Calu3 (cell line): ENCODE measurements around the gene TBCA. TPM values are rescaled to one million over a fixed set of nuclear protein-coding genes. Genes with fewer than 3 reads are reported as not detected.

ENCODE experiments used
- BruUV-seq: library from RNA; stranded (reverse); fragments of 400-500 nt; replicated peaks from 2 replicates; lab custom pipeline; 2021; lab: Mats Ljungman, UMichigan
- CTCF ChIA-PET: fragments of 300-600 bp; sonication (Branson Sonifier 250); formaldehyde crosslinking; loops from one replicate; lab custom pipeline; 2022; ENCODE audit warnings: antibody characterized with exemption; lab: Charles Lee
- DNase-seq: peaks from one replicate; pipeline ENCODE4 v3.0.0; 2022
- H3K27ac Mint-ChIP-seq: one replicate; pipeline ENCODE4 v1.8.0; 2022; ENCODE audit warnings: mixed read lengths; ENCODE audit not compliant: unreplicated experiment
- H3K27me3 Mint-ChIP-seq: one replicate; pipeline ENCODE4 v1.8.0; 2022; ENCODE audit warnings: mixed read lengths; ENCODE audit not compliant: unreplicated experiment
- H3K36me3 Mint-ChIP-seq: one replicate; pipeline ENCODE4 v1.8.0; 2022; ENCODE audit warnings: mild to moderate bottlenecking, moderate library complexity, mixed read lengths; ENCODE audit not compliant: insufficient read depth, unreplicated experiment
- H3K4me1 Mint-ChIP-seq: one replicate; pipeline ENCODE4 v1.8.0; 2022; ENCODE audit warnings: mild to moderate bottlenecking, low read depth, mixed read lengths; ENCODE audit not compliant: unreplicated experiment
- H3K4me3 Mint-ChIP-seq: one replicate; pipeline ENCODE4 v1.8.0; 2022; ENCODE audit warnings: mild to moderate bottlenecking, low read depth, moderate library complexity, mixed read lengths; ENCODE audit not compliant: unreplicated experiment
- H3K9me3 Mint-ChIP-seq: one replicate; pipeline ENCODE4 v1.8.0; 2022; ENCODE audit warnings: low read depth, mixed read lengths; ENCODE audit not compliant: unreplicated experiment
- intact Hi-C: fragments of 100-400 bp; cut with micrococcal nuclease; formaldehyde crosslinking; loops from one replicate; pipeline ENCODE4 v1.10.0; 2022; ENCODE audit not compliant: unreplicated experiment
- total RNA-seq: library from RNA; stranded (reverse); gene quantifications from 2 replicates; pipeline ENCODE4 v1.2.3, GENCODE V29; 2022
- TF ChIP-seq, protein P1 (sequence below): fragments of 200-600 bp; IDR thresholded peaks from one replicate; pipeline ENCODE4 v1.8.0; 2022; ENCODE audit warnings: antibody characterized with exemption; ENCODE audit not compliant: unreplicated experiment

TBCA gene
- total RNA-seq, 1 experiment from 2014 or later = 310 TPM

- no TSS peak for BruUV-seq
- H3K36me3 Mint-ChIP-seq = no peaks in the 10 kb centered on the region
- H3K27me3 Mint-ChIP-seq = peaks cover 12% of the 10 kb centered on the region
These were observed 9.1 kb upstream of the TBCA start for GRCh38 chr5:77785229-77785628.

DNA sequence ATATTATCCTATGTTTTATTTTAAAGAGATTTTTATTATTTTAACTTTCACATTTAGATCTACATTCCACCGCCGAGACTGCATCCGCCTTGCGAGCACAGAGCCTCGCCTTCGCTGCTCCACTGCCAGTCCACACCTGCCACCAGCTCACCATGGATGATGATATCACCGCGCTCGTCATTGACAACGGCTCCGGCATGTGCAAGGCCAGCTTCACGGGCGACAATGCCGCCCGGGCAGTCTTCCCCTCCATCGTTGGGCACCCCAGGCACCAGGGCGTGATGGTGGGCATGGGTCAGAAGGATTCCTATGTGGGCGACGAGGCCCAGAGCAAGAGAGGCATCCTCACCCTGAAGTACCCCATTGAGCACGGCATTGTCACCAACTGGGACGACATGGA, 8.6 kb upstream of the TBCA start:
- TF ChIP-seq, protein P1, sequence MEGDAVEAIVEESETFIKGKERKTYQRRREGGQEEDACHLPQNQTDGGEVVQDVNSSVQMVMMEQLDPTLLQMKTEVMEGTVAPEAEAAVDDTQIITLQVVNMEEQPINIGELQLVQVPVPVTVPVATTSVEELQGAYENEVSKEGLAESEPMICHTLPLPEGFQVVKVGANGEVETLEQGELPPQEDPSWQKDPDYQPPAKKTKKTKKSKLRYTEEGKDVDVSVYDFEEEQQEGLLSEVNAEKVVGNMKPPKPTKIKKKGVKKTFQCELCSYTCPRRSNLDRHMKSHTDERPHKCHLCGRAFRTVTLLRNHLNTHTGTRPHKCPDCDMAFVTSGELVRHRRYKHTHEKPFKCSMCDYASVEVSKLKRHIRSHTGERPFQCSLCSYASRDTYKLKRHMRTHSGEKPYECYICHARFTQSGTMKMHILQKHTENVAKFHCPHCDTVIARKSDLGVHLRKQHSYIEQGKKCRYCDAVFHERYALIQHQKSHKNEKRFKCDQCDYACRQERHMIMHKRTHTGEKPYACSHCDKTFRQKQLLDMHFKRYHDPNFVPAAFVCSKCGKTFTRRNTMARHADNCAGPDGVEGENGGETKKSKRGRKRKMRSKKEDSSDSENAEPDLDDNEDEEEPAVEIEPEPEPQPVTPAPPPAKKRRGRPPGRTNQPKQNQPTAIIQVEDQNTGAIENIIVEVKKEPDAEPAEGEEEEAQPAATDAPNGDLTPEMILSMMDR = no peak
- BruUV-seq = no TSS peak
- H3K4me1 Mint-ChIP-seq = no peaks in the 10 kb centered on the region
- DNase-seq = no peak
- H3K27ac Mint-ChIP-seq = no peak overlapping the region
- peaks cover 12% of the 10 kb centered on the region for H3K27me3 Mint-ChIP-seq
- no peak overlapping the region for H3K4me3 Mint-ChIP-seq
- H3K36me3 Mint-ChIP-seq = no peaks in the 10 kb centered on the region
- no peaks in the 10 kb centered on the region for H3K9me3 Mint-ChIP-seq
- intact Hi-C loops = no loop called here
- CTCF ChIA-PET = no interaction called here

More at GRCh38 chr5:77785229-77785628, 9.1 kb upstream of the TBCA start:
- Mint-ChIP-seq H3K9me3 (no peaks in the 10 kb centered on the region), H3K27ac (no peak overlapping the region), H3K4me1 (no peaks in the 10 kb centered on the region), H3K4me3 (no peak overlapping the region)
- CTCF ChIA-PET = no interaction called here
- intact Hi-C loops = no loop called here
- DNase-seq = no peak
- TF ChIP-seq, protein P1 = no peak

GRCh38 chr5:77781076-77781475, 4.9 kb upstream of the TBCA start:
- Mint-ChIP-seq H3K4me1 (peaks cover 24% of the 10 kb centered on the region), H3K9me3 (no peaks in the 10 kb centered on the region), H3K27ac (no peak overlapping the region), H3K36me3 (peaks cover 13% of the 10 kb centered on the region), H3K27me3 (peaks cover 12% of the 10 kb centered on the region), H3K4me3 (no peak overlapping the region)
- DNase-seq = no peak
- CTCF ChIA-PET = no interaction called here
- TF ChIP-seq, protein P1 = no peak
- intact Hi-C loops = no loop called here
- BruUV-seq = no TSS peak

- peaks cover 12% of the 10 kb centered on the region for H3K27me3 Mint-ChIP-seq
- no peaks in the 10 kb centered on the region for H3K9me3 Mint-ChIP-seq
- no peak for DNase-seq
- H3K4me1 Mint-ChIP-seq = peaks cover 39% of the 10 kb centered on the region
- peaks cover 34% of the 10 kb centered on the region for H3K36me3 Mint-ChIP-seq
- intact Hi-C loops = no loop called here
- CTCF ChIA-PET = no interaction called here
- no peak overlapping the region for H3K4me3 Mint-ChIP-seq
- no TSS peak for BruUV-seq
- TF ChIP-seq, protein P1 = no peak
- H3K27ac Mint-ChIP-seq = no peak overlapping the region
These were observed 2.8 kb upstream of the TBCA start for GRCh38 chr5:77778881-77779438.
